HFF-Myc (cell line): ENCODE results near the gene LAD1.

ENCODE experiments used
- DNase-seq: peaks from one replicate; pipeline ENCODE4 v3.0.0-alpha.2; 2011; ENCODE audit warnings: low read depth; ENCODE audit errors: extremely low read depth
- H3K4me3 ChIP-seq: replicated peaks from 2 replicates; pipeline ENCODE4 v1.5.1; 2011; ENCODE audit warnings: low read depth, mild to moderate bottlenecking, control low read depth, low read length
- CTCF ChIP-seq: IDR thresholded peaks from 2 replicates; pipeline ENCODE4 v1.5.1; 2012; ENCODE audit warnings: mild to moderate bottlenecking, low read depth, low read length, control low read depth; ENCODE audit errors: missing control alignments

Gene LAD1

GRCh38 chr1:201344206-201345080 lies 54.7 kb downstream of the LAD1 start:
- no peak for DNase-seq
- TF ChIP-seq CTCF = no peak
- H3K4me3 ChIP-seq = no peak overlapping the region

GRCh38 chr1:201341377-201341776 lies 57.7 kb downstream of the LAD1 start:
- no peak overlapping the region for H3K4me3 ChIP-seq
- no peak for TF ChIP-seq CTCF
- DNase-seq = no peak

- no peak for DNase-seq
- no peak overlapping the region for H3K4me3 ChIP-seq
- no peak for TF ChIP-seq CTCF
Observed at GRCh38 chr1:201336711-201337450, 62.2 kb downstream of the LAD1 start.

GRCh38 chr1:201335901-201336300 lies 63.2 kb downstream of the LAD1 start:
- H3K4me3 ChIP-seq = no peak overlapping the region
- no peak for DNase-seq
- no peak for TF ChIP-seq CTCF

GRCh38 chr1:201335174-201335870 lies 63.8 kb downstream of the LAD1 start:
- TF ChIP-seq CTCF = no peak

GRCh38 chr1:201334325-201335173 lies 64.6 kb downstream of the LAD1 start:
- TF ChIP-seq CTCF = no peak
- H3K4me3 ChIP-seq = no peak overlapping the region
- DNase-seq = no peak

More at GRCh38 chr1:201335174-201335870, 63.8 kb downstream of the LAD1 start:
- no peak for DNase-seq
- H3K4me3 ChIP-seq = no peak overlapping the region
